DMS114 treated with DMSO at 0.1 percent for 48 hours (cell line): ENCODE data around the gene ASTN2.

Experiments
- DNase-seq: peaks from one replicate; lab custom pipeline; 2025; ENCODE audit not compliant: unreplicated experiment; lab: John Stamatoyannopoulos, UW

The ASTN2 gene

GRCh38 chr9:117414906-117415331, at the start of gene ASTN2:
ASTN2 (minus strand) TSS chr9:117415057; CDS start chr9:117414938, 119 bp downstream.
- DNase-seq = no peak

- no peak for DNase-seq
Measured at GRCh38 chr9:117462861-117463260, 48.0 kb upstream of the ASTN2 start.

GRCh38 chr9:117461386-117461785, 46.5 kb upstream of the ASTN2 start:
- no peak for DNase-seq

GRCh38 chr9:117460743-117461142, 45.9 kb upstream of the ASTN2 start:
- DNase-seq = no peak

GRCh38 chr9:117459913-117460312, 45.1 kb upstream of the ASTN2 start:
- DNase-seq = no peak

- no peak for DNase-seq
Measured at GRCh38 chr9:117458066-117458465, 43.2 kb upstream of the ASTN2 start.

GRCh38 chr9:117454711-117455110, 39.9 kb upstream of the ASTN2 start:
- no peak for DNase-seq

GRCh38 chr9:117453737-117454136, 38.9 kb upstream of the ASTN2 start:
- DNase-seq = no peak

GRCh38 chr9:117451311-117451710, 36.5 kb upstream of the ASTN2 start:
- DNase-seq = no peak

GRCh38 chr9:117448066-117448465, 33.2 kb upstream of the ASTN2 start:
- no peak for DNase-seq

- DNase-seq = no peak
Measured at GRCh38 chr9:117445631-117446030, 30.8 kb upstream of the ASTN2 start.

GRCh38 chr9:117444501-117444900, 29.6 kb upstream of the ASTN2 start:
- DNase-seq = no peak

- no peak for DNase-seq
Measured at GRCh38 chr9:117437283-117437682, 22.4 kb upstream of the ASTN2 start.

GRCh38 chr9:117435630-117436261, 20.9 kb upstream of the ASTN2 start:
- no peak for DNase-seq

GRCh38 chr9:117434566-117434965, 19.7 kb upstream of the ASTN2 start:
- no peak for DNase-seq

GRCh38 chr9:117430813-117431212, 16.0 kb upstream of the ASTN2 start:
- no peak for DNase-seq

- DNase-seq = no peak
Measured at GRCh38 chr9:117427357-117427913, 12.6 kb upstream of the ASTN2 start.

- DNase-seq = no peak
Measured at GRCh38 chr9:117425566-117425965, 10.7 kb upstream of the ASTN2 start.

GRCh38 chr9:117424291-117424690, 9.4 kb upstream of the ASTN2 start:
- DNase-seq = no peak

- no peak for DNase-seq
Measured at GRCh38 chr9:117418111-117418510, 3.3 kb upstream of the ASTN2 start.

GRCh38 chr9:117416856-117417255, 2.0 kb upstream of the ASTN2 start:
- no peak for DNase-seq

GRCh38 chr9:117415358-117415914, 579 bp upstream of the ASTN2 start:
- DNase-seq = no peak
